Dedifferentiated amniotic fluid mesenchymal stem cell (primary cell): ENCODE data around the gene VIT.

Source experiments
- DNase-seq: peaks from one replicate; pipeline ENCODE4 v3.0.0-alpha.2; 2016; ENCODE audit errors: extremely low spot score

VIT gene, protein sequence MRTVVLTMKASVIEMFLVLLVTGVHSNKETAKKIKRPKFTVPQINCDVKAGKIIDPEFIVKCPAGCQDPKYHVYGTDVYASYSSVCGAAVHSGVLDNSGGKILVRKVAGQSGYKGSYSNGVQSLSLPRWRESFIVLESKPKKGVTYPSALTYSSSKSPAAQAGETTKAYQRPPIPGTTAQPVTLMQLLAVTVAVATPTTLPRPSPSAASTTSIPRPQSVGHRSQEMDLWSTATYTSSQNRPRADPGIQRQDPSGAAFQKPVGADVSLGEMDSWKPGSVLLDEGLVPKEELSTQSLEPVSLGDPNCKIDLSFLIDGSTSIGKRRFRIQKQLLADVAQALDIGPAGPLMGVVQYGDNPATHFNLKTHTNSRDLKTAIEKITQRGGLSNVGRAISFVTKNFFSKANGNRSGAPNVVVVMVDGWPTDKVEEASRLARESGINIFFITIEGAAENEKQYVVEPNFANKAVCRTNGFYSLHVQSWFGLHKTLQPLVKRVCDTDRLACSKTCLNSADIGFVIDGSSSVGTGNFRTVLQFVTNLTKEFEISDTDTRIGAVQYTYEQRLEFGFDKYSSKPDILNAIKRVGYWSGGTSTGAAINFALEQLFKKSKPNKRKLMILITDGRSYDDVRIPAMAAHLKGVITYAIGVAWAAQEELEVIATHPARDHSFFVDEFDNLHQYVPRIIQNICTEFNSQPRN

DNA sequence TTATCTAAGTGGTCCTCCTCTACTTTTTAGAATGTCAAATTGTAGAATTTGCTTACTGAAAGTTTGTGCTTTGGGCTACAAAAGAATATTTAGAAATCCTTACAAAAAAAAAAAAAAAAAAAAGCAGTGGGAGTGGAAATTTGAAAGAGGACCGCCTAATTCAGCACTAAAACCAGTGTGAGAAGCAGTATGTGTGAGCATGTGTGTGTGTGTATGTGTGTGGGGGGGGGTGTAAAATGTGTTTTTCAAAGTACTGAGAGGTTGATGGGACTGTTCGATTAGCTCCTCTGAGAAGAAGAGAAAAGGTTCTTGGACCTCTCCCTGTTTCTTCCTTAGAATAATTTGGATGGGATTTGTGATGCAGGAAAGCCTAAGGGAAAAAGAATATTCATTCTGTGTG is at the start of gene VIT:
Gene VIT (plus strand): TSS at position 175 of the 400 bp plus-strand sequence. CDS start 19,664 bp downstream, outside the sequence.
- no peak for DNase-seq

DNA sequence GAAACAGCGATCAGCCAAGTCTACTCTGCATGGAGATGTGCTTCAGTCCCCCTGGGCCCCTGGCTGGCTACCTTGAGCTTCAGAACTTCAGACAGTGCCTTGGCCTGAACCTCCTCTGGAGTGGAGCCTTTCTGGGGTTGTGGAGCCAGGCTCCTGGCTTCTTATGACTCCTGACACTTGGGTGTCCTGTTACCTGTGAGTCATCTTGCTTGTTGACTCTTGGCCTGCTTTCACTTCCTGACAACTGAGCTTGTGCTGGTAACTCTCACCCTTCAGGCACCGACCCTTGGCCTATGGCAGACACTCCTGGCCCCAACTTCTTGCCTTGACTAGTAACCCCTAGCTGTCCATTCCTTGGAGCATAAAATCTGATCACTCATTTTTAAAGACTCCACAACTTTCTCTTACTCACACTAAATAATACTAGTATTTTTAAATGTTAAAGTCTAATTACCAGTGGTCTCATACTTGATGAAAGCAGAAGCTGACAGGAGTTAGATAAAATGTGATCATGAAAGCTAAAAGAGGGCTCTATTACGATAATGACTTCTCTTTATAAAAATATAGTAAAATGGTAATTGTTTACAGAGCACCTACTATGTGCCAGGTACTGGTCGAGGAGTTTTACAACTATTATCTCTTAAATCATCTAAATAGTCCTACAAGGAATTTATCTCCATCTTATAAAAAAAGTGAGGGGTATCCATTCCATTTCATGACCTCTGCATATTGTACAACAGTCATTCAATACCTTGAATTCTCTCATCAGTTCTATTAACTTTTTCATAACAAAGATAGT is 46.3 kb upstream of the VIT start:
- DNase-seq: no peak

DNA sequence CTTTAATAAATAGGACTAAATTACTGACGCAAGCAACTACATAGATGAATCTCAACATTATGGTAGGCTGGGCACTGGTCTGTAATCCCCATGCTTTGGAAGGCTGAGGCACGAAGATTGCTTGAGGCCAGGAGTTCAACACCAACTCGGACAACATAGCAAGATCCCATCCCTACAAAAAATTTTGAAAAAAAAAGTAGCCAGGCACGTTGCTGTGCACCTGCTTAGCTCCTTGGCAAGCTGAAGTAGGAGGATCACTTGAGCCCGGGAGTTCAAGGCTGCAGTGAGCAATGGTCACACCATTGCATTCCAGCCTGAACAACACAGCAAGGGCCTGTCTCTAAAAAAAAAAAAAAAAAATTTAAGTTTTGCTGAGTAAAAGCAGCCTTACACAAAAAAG is 43.4 kb upstream of the VIT start:
- no peak for DNase-seq

DNA sequence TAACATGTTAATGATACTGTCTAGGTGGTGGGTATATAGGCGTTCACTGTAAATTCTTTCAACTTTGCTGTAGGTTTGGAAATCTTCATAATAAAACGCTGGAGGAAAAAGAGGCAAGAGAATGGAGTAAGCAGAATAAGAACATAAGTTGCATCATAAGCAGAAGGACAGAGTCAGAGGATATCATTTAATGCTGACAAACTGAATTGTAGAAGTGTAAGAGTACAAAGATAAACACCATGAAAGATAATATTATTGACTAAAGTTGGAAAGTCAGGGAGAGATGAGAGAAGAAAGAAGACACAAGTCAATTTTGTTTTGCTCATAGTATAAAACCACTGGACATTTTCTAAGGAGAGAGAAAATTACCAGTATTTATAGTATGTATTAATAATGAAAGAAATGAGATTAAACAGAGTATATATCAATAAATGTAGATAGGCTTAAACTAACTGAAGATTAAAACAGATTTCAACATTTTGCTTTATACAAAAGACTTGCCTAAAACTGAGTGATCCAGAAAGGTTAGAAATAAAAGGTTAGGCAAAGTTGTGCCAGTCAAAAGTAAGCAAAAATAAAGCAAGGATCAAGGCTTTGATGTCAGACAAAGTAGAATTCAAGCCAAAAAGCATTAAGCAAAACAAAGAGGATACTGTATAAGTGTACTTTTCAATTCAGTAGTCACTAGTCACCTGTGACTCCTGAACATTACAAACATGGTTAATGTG is 42.4 kb upstream of the VIT start:
- no peak for DNase-seq

DNA sequence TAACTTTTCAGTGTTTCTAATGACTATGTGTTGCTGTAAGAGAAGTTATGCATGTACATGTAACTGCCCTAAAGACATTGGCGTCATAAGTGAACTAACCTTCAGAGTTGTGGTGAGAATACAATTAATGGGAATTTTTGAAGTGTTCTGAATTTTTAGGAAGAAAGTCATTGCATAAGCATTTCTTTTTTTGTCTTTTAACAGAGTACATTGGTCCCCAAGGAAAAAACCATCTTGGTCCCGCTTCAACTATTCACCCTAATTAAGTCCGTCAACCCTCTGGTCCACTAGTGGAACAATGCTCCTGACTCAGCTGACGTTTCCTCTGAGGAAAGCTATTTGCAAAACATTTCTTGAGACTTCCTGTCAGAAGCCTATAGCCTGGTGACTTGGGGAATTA is 41.1 kb upstream of the VIT start:
- no peak for DNase-seq

DNA sequence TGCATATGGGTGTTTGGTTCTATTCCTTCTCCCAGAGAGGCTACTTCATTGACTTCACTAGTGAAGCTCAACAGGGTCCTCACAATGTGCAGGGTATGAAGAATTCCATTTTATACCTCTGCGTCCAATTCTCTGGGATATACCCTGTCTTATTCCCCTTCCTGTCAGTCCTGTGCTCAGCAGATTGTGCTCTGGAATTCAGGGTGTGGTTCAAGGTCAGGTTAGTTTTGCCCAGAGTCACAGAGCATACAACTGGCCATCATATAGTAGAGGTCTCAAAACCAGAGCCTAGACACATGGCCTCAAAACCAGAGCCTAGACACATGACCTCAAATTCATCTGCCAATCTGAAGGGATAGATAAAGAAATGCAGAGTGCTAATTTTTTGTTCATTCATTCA is 38.8 kb upstream of the VIT start:
- no peak for DNase-seq

DNA sequence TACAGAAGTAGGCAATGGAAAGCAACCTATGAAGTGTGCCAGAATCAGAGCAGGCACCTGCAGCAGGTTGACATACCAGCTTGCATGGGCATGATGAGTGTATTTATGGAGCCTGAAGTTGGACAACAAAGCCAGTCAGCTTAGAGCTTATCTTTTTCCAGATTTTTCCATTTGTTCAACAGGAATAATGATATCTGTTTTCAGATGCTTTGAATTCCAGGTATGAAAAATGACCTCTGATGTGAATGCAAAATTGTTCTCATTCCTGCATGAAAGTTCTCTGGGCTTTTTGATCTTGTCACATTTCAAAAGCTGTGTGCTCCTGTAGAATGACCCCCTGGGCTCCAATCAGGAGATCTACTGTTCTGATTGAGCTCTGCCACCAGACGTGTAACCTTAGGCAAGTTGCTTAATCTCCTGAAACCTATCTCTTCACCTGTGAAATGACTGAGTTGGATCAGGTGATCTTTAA is 38.2 kb upstream of the VIT start:
- DNase-seq: no peak

DNA sequence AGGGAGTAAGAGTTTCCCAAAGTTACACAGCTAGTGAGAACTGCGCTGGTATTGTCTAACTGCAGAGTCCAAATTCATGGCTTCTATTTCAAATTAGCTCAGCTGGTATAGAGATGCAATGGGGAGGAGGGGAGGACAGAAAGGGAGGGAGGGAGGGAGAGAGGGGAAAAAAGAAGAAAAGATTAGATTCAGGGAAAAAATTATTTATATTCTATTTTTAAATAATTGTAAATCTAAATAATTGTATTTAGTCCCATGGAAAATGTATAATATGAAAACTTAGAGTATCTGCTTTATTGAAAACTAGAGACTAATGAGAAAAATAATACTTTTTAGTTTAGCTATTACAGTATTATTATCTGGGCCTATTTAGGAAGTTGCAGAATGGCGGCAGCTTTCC is 37.3 kb upstream of the VIT start:
- DNase-seq: no peak

DNA sequence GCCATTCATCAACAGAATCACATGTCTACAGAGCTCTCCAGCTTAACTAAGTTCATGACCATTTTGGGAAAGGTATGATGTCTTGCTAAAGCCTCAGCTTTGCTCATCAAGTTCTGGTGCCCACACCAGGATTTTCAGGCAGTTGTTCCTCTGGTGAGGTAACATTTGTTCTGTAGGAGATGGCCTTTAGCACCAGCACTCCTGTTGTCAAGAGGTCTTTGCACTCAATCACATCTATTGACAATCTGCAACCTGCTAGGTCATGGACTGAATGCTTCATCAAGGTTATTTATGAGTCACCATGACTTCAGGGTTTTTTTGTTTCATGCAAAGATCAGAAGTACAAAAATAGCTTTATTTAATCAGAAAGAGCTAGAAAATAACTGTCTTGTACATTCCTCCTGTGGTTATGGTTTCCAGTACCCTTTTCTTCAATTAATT is 36.6 kb upstream of the VIT start:
- no peak for DNase-seq

DNA sequence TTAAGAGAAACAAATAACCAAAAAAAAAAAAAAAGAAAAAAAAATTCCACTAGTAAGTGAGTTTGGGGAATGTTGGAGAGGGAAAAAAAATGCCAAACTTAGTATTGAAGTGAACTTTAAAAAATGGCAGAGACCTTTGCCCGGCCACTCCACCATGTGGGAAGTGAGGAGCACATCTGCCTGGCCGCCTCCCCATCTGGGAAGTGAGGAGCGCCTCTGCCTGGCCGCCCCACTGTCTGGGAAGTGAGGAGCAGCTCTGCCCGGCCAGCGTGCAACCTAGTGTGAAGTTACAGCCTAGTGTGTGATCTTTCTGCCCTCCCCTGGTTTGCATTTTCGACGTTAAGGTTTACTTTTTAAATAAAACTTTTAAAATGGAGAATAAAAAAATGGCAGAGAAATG is 33.9 kb upstream of the VIT start:
- no peak for DNase-seq

DNA sequence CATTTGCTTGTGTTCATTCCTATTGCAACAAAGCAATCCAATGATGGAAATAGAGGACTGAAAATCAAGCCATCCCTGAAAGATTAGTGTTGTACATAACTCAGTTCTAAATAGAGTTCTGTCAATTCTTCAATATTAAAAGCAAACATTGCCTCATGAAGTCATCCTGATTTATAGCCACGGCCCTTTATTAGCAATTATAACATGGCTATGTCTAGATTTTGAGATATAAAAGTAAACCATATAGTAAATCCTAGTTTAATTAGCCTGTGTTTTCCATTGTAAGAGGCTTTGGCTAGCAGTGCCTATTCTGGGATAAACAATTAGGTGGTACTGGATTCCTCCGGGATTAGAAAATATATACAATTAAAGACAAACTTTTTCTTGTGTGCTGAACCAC is 33.2 kb upstream of the VIT start:
- DNase-seq: no peak

DNA sequence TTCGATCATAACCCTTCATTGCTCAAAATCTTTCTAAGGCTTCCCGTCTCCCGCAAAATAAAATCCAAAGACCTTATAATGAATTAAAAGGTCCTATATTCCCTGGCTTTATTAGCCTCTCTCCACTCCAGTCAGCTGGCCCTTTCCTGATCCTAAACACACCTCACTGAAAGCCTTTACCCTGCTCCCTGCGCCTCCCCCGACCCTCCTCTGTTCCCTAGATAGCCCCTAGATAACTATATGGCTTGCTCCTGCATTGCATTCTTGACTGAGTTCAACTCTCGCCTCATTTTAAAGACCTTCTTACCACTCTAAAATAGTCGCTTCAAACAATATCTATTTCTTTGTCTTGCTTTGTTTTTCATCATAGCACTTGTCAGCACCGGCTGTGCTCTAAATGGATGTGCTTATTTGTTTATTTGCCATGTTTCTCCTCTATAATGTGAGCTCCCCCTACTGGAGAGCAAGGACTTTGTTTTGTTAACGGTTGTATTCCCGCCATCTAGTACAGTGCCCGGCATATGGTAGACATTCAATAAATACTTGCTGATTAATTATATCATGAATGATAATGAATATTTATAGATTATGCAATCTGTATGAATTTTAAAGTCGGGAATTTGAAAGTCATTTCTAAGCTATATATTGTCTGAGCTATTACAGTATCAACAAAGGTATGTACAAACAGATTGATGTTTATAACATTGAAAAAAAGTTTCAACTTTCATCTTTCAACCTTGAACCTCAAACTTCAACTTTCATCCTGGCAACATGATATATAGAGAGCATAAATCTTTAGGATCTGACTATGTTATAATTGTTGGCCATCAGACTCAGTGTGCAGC is 32.4 kb upstream of the VIT start:
- peak; percentile 90 for DNase-seq

DNA sequence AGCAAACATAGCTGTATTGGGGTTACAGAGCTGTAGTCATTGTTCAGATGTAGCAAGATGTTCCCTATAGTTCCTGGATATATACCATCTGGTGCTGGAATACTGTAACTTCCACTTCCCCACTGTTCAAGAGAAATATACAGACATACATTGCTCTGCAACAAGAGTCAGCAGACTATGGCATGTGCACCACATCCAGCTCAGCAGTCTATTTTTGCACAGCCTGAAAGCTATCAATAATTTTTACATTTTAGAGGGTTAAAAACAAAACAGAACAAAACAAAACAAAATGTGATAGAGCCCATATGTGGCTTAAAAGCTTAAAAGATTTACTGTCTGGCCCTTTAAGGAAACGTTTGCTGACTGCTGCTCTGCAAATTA is 31.8 kb upstream of the VIT start:
- DNase-seq: no peak

DNA sequence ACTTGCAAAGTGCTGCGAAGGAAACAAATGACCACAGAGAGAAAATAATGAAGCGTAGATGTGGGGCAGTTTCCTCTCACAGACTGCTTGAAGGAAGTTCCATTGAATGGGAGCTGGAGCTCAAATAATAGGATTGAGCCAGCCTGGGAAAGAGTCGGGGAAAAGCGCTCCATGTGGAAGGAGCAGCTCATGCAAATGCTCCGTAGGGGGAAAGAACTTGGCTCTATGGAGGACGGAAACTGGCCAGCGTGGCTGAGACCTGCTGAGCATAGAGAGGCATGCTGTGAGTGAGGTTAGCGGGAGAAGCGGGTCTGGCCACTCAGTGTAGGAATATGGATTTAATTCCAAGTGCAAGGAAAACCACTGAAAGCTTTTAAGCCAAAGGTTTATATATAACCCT is 28.6 kb upstream of the VIT start:
- DNase-seq: no peak

DNA sequence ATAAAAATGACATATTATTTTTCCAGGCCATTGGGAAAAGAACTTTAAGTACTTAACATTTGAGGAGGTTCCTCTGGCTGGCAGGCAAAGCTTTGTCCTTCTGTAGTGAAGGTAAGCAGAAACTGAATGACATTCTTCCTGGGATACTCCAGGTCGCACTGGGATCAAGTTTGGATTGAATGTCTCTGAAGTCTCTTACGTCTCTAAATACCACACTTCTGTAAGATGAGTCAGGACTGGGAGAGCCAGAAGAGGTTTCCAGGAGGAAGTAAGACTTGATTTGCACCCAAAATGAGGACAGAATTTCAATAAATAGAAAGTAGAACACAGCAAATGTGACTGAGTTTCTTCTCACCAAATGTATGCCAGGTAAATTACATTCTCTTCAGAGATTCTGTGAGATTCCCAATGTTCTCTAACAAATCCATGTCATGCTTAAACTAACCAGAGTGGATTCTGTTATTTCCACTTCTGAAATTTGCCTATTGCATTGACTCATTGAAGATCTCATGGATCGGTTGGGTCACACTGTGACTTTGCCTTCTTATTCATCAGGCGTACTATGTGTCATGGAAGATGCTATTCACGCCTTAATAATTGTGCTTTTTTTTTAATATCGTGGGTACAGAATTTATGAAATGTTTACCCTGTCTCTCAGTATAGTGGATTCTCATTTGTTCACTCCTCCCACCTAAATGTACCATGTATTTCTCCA is 25.5 kb upstream of the VIT start:
- no peak for DNase-seq

DNA sequence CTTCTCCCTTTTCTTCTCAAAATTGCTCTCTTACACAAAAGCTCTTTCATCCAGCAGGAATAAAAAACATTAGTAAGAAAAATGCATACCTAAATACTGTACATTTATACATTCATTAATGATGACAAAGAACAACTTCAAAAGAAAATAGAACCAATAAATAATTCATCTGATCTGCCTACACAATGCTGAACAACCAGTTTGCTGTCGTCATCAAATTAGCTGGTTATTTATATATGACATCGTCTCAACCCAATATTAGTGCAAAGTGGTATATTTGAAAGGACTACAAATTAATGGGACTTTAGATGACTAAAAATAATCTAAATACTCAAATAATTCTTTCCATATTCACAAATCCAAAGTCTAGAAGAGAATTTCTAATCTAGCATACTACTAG is 24.8 kb upstream of the VIT start:
- DNase-seq: no peak

DNA sequence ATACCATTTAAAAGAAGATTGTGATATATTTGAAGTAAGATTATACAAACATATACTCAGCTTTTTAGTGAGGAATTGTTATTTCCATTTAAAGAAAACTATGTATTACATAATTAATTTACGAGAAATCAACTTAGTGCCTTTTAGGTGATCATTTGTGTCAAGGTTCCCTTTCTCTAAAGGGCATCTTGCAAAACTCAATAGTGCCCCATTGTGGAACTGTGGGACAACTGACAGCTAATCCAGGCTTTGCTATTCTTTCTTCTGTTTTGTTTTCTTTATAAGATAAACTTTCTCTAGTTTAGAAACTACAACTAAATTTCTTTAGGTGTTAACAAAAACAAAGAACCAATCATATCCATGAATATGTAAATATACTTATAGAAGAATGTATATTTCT is 24.3 kb upstream of the VIT start:
- DNase-seq: peak; percentile 37

DNA sequence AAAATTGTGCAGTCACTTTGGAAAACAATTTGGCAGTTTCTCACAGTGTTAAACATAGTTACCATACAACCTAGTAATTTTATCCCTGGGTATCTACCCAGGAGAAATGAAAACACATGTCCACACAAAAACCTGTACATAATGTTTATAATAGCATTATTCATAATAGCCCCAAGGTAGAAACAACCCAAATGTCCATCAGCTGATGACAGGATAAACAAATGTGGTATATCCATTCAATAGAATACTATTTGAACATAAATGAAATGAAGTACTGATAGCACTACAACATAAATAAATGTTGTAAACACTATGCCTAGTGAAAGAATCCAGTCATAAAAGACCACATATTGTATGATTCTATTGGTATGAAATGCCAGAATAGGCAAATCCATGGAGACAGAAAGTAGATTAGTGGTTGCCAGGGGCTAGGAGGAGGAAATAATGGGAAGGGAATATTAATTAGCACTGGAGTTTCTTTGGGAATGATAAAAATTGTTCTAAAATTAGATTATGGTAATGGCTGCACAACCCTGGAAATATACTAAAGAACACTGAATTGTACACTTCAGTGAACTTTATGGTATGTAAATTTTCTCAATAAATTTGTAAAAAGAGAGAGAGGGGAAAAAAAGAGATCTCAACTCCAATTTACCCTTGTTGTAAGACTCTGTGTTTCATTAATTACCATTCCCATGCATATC is 20.8 kb upstream of the VIT start:
- DNase-seq: no peak

DNA sequence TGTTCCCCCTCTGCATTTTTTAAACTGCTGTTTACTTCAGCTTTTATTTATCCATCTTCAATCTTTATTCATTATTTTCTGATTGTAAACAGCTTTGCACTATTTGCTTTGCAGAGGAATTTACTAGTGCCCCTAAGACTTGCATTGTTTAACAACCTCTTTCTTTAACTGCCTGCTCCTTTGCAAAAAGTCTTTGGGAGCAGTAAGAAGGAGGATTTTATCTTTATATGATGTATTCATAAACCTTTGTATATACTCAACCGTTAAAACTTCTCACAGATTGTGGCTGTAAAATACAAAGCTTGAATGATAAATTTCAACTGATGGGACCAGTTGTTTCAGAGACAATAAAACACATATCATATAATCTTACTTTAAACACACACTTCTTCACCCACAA is 20.1 kb upstream of the VIT start:
- no peak for DNase-seq

DNA sequence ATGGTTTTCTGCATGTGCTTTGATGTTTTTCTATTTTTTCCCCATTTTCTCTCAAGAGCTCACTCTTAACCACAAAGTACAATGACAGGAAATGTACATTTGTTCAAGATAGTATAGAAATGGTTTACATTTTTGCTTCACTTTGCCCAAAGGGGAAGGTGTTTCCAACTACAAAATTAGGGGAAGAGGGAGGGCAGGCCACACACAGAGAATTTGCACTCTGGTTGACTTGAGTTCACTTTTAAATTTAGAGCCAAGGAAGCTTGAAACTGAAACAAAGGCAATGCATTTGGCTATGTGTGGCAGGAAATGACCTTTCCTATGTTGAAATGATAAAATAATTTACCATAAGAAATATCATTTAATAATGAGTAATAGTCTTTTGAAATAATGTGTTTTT is 19.1 kb upstream of the VIT start:
- DNase-seq: no peak
